Hepatocyte (in vitro differentiated cells): ENCODE data around the gene CNR2. TPM values are rescaled to one million over a fixed set of nuclear protein-coding genes. Genes with fewer than 3 reads are reported as not detected.
"Not testable (repeated sequence)": the region's sequence is repeated elsewhere in the genome, so short reads cannot be mapped to it uniquely, and the experiment has no call there.

Experiments used
- DNase-seq: peaks from one replicate; pipeline ENCODE4 v3.0.0-alpha.2; 2016; ENCODE audit warnings: low spot score
- H2AFZ ChIP-seq: fragments of 200-600 bp; sonication (generic); 2 replicates; pipeline ENCODE4 v1.6.0; 2016; ENCODE audit warnings: antibody characterized with exemption, mild to moderate bottlenecking
- H3K27ac ChIP-seq: fragments of 200-600 bp; sonication (generic); 2 replicates; pipeline ENCODE4 v1.5.1; 2016; ENCODE audit warnings: mild to moderate bottlenecking
- H3K27me3 ChIP-seq: fragments of 200-600 bp; sonication (generic); 2 replicates; pipeline ENCODE4 v1.6.1; 2016
- H3K36me3 ChIP-seq: fragments of 200-600 bp; sonication (generic); replicated peaks from 2 replicates; pipeline ENCODE4 v1.5.1; 2016; ENCODE audit warnings: low read depth; ENCODE audit not compliant: insufficient read depth
- H3K4me1 ChIP-seq: fragments of 200-600 bp; sonication (generic); 2 replicates; pipeline ENCODE4 v1.5.1; 2016; ENCODE audit warnings: mild to moderate bottlenecking, moderate library complexity; ENCODE audit not compliant: insufficient read depth
- H3K4me2 ChIP-seq: fragments of 200-600 bp; sonication (generic); 2 replicates; pipeline ENCODE4 v1.6.0; 2016
- H3K4me3 ChIP-seq: fragments of 200-600 bp; sonication (generic); 2 replicates; pipeline ENCODE4 v1.5.1; 2016; ENCODE audit warnings: mild to moderate bottlenecking
- H3K79me2 ChIP-seq: fragments of 200-600 bp; sonication (generic); 2 replicates; pipeline ENCODE4 v1.6.0; 2017; ENCODE audit warnings: mild to moderate bottlenecking
- H3K9me2 ChIP-seq: fragments of 200-600 bp; sonication (generic); replicated peaks from 2 replicates; pipeline ENCODE4 v1.6.0; 2017; ENCODE audit warnings: mild to moderate bottlenecking; ENCODE audit not compliant: insufficient read depth
- H3K9me3 ChIP-seq: fragments of 200-600 bp; sonication (generic); 2 replicates; pipeline ENCODE4 v1.5.1; 2016; ENCODE audit warnings: low read depth, mild to moderate bottlenecking
- H4K20me1 ChIP-seq: fragments of 200-600 bp; sonication (generic); 2 replicates; pipeline ENCODE4 v1.6.0; 2016; ENCODE audit warnings: mild to moderate bottlenecking; ENCODE audit not compliant: insufficient read depth, poor library complexity, severe bottlenecking
- CTCF ChIP-seq: fragments of 200-600 bp; sonication (generic); IDR thresholded peaks from 2 replicates; pipeline ENCODE4 v1.5.1; 2016; ENCODE audit warnings: antibody characterized with exemption, mild to moderate bottlenecking; ENCODE audit not compliant: poor library complexity
- EZH2 ChIP-seq: fragments of 200-600 bp; sonication (generic); IDR thresholded peaks from 2 replicates; pipeline ENCODE4 v1.6.1; 2016; ENCODE audit warnings: antibody characterized with exemption, mild to moderate bottlenecking, borderline replicate concordance
- EZH2phosphoT487 ChIP-seq: fragments of 200-600 bp; sonication (generic); IDR thresholded peaks from one replicate; pipeline ENCODE4 v1.6.1; 2018; ENCODE audit warnings: antibody characterized with exemption, mild to moderate bottlenecking, low read depth, moderate library complexity; ENCODE audit not compliant: unreplicated experiment, severe bottlenecking
- WGBS: methylation state at CpG from one replicate; pipeline ENCODE4 v1.1.6; 2016; ENCODE audit warnings: low lambda C conversion rate; ENCODE audit errors: missing lambda C conversion rate; 5-methylcytosine and 5-hydroxymethylcytosine counted together
- polyA plus RNA-seq: library from polyadenylated mRNA; unstranded; fragments of >200 nt; fragmentation: Nextera tagmentation; extraction: Ambion mirVana; gene quantifications from 2 replicates; pipeline ENCODE4 v1.2.1, GENCODE V29; 2016
- total RNA-seq: library from RNA; depleted of rRNA; stranded (reverse); fragments of >200 nt; gene quantifications from 2 replicates; pipeline ENCODE4 v1.2.3, GENCODE V29; 2014

Gene CNR2
- total and polyA plus RNA-seq, 2 experiments from 2014 or later, result not detected

- peaks cover 8% of the 10 kb centered on the region for H3K4me1 ChIP-seq
These were observed 85.4 kb downstream of the CNR2 start for GRCh38 chr1:23827717-23828116.

GRCh38 chr1:23826590-23826989, 86.6 kb downstream of the CNR2 start:
- not testable (repeated sequence) for H3K4me2 ChIP-seq, DNase-seq, H3K9me3 ChIP-seq, H3K27me3 ChIP-seq, H2AFZ ChIP-seq, H3K36me3 ChIP-seq, H3K4me1 ChIP-seq, H3K4me3 ChIP-seq, H4K20me1 ChIP-seq, H3K9me2 ChIP-seq, H3K27ac ChIP-seq
- peaks cover 16% of the 10 kb centered on the region for H3K79me2 ChIP-seq
- WGBS, result 98% methylated on average over 13 of the region's 13 CpGs

More at GRCh38 chr1:23827717-23828116, 85.4 kb downstream of the CNR2 start:
- Histone ChIP-seq H3K27me3 (no peaks in the 10 kb centered on the region), H3K4me2 (no peak overlapping the region), H3K4me3 (no peak overlapping the region), H3K27ac (no peak overlapping the region), H3K79me2 (peaks cover 14% of the 10 kb centered on the region), H3K36me3 (no peaks in the 10 kb centered on the region), H3K9me3 (no peaks in the 10 kb centered on the region), H3K9me2 (no peaks in the 10 kb centered on the region), H4K20me1 (no peaks in the 10 kb centered on the region), H2AFZ (no peak overlapping the region)
- TF ChIP-seq EZH2phosphoT487 (no peak), CTCF (no peak), EZH2 (no peak)
- 86% methylated on average over 1 of the region's 1 CpG for WGBS
- DNase-seq, result no peak

- no peak for DNase-seq
- Histone ChIP-seq H3K4me3 (no peak overlapping the region), H3K27me3 (no peaks in the 10 kb centered on the region), H4K20me1 (no peaks in the 10 kb centered on the region), H3K27ac (peak overlapping the region; percentile 97), H3K4me1 (peaks cover 8% of the 10 kb centered on the region), H3K36me3 (no peaks in the 10 kb centered on the region), H2AFZ (peak overlapping the region; percentile 93), H3K9me3 (no peaks in the 10 kb centered on the region), H3K9me2 (no peaks in the 10 kb centered on the region), H3K4me2 (peak overlapping the region; percentile 73), H3K79me2 (peaks cover 16% of the 10 kb centered on the region)
- 71% methylated on average over 24 of the region's 24 CpGs for WGBS
- no peak for TF ChIP-seq EZH2
These were observed 87.2 kb downstream of the CNR2 start for GRCh38 chr1:23825762-23826522.

GRCh38 chr1:23825076-23825761, 87.9 kb downstream of the CNR2 start, which contains the start of gene HMGCL:
Gene HMGCL (minus strand): TSS chr1:23825429. CDS start chr1:23825415, 14 bp downstream.
- Histone ChIP-seq H3K4me1 (peaks cover 8% of the 10 kb centered on the region), H3K4me3 (peak within 1 kb of the TSS; percentile 74), H3K9me3 (no peaks in the 10 kb centered on the region), H3K27ac (peak within 1 kb of the TSS; percentile 97), H3K79me2 (peaks cover 18% of the 10 kb centered on the region), H2AFZ (peak within 1 kb of the TSS; percentile 93), H3K27me3 (no peaks in the 10 kb centered on the region), H3K9me2 (no peaks in the 10 kb centered on the region), H3K4me2 (peak within 1 kb of the TSS; percentile 79), H3K36me3 (no peaks in the 10 kb centered on the region), H4K20me1 (no peaks in the 10 kb centered on the region)
- no peak for TF ChIP-seq EZH2phosphoT487
- TF ChIP-seq EZH2, result no peak
- no peak for TF ChIP-seq CTCF
- DNase-seq, result peak; percentile 97
- WGBS, result 2% methylated on average over 28 of the region's 42 CpGs
